Brain microvascular endothelial cell (primary cell): ENCODE data around the gene WASHC3.
A peak's percentile ranks its signal among the peaks of the same experiment; 100 is the strongest.
"Not testable (repeated sequence)": the region's sequence is repeated elsewhere in the genome, so short reads cannot be mapped to it uniquely, and the experiment has no call there.

Experiments used
- DNase-seq: peaks from one replicate; pipeline ENCODE4 v3.0.0-alpha.2; 2020
- H3K27ac ChIP-seq: fragments of 250-450 bp; sonication (Bioruptor Pico); 2 replicates; pipeline ENCODE4 v1.5.1; 2020; ENCODE audit warnings: mild to moderate bottlenecking, moderate library complexity
- H3K27me3 ChIP-seq: fragments of 250-450 bp; sonication (Bioruptor Pico); replicated peaks from 2 replicates; pipeline ENCODE4 v1.5.1; 2020; ENCODE audit warnings: mild to moderate bottlenecking
- H3K36me3 ChIP-seq: fragments of 250-450 bp; sonication (Bioruptor Pico); replicated peaks from 2 replicates; pipeline ENCODE4 v1.5.1; 2020; ENCODE audit warnings: mild to moderate bottlenecking
- H3K4me3 ChIP-seq: 2 replicates; pipeline ENCODE4 v1.5.1; 2011; ENCODE audit warnings: low read depth, mild to moderate bottlenecking, control low read depth, low read length, moderate library complexity
- in situ Hi-C: cut with HindIII; loops from 2 replicates; pipeline ENCODE4 v1.10.0; 2017; ENCODE audit warnings: low sequenced_read_pairs, low pct_ligation_motif_present
- TF ChIP-seq, protein P1 (sequence below): IDR thresholded peaks from 2 replicates; pipeline ENCODE4 v1.5.1; 2011; ENCODE audit warnings: low read depth, mild to moderate bottlenecking, moderate library complexity, low read length, control low read depth, inconsistent platforms; ENCODE audit errors: missing control alignments

The WASHC3 gene

DNA sequence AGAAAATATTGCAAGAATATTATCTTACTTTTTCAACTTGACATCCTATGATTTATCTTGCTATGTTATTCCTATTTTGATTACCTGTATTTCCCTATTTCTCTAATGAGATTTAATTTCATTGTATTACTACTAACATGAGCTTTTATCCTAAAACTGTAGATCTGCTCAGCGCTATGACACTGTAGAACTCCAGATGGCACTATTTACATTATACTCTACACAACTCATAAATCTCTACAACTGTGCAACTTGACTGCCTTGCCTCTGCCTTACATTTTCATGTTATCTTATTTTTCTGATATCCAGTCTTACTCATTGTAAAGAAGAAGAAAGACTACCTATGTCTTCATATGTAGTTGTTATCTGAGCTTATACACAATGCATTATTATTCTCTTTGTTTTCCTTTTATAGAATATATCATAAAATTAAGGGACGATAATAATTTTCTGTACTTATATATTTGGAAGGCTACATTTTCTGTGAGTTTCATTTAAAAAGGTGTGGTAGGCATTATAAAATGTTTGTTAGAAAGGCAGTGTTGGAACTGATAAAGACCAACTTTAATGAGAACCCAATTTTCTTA, 34.0 kb upstream of the WASHC3 start:
- Histone ChIP-seq H3K4me3 (no peak overlapping the region), H3K36me3 (peaks cover 3% of the 10 kb centered on the region), H3K27ac (no peak overlapping the region), H3K27me3 (no peaks in the 10 kb centered on the region)
- in situ Hi-C loops: no loop called here
- DNase-seq: peak; percentile 41
- TF ChIP-seq, protein P1, sequence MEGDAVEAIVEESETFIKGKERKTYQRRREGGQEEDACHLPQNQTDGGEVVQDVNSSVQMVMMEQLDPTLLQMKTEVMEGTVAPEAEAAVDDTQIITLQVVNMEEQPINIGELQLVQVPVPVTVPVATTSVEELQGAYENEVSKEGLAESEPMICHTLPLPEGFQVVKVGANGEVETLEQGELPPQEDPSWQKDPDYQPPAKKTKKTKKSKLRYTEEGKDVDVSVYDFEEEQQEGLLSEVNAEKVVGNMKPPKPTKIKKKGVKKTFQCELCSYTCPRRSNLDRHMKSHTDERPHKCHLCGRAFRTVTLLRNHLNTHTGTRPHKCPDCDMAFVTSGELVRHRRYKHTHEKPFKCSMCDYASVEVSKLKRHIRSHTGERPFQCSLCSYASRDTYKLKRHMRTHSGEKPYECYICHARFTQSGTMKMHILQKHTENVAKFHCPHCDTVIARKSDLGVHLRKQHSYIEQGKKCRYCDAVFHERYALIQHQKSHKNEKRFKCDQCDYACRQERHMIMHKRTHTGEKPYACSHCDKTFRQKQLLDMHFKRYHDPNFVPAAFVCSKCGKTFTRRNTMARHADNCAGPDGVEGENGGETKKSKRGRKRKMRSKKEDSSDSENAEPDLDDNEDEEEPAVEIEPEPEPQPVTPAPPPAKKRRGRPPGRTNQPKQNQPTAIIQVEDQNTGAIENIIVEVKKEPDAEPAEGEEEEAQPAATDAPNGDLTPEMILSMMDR: peak; percentile 58

DNA sequence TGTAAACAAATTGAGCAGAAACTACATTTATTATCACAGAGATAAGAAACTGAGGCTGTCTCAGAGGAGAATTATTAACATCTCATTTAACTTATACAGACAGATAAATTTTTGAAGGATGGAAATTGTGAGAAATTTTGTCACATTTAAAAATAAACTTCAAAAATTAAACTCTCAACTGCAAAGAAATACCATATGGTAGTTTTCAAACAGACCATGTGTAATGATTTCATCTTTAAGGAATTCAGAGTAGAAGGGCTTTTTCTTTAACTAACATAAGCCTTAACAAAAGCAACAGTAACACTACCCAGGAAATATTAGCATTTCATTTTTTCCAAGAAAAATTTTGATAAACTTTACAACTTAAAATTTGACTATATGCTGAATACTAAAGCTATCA, 31.5 kb upstream of the WASHC3 start:
- no peaks in the 10 kb centered on the region for H3K27me3 ChIP-seq
- in situ Hi-C loops: no loop called here
- no peak for DNase-seq
- TF ChIP-seq, protein P1: no peak
- no peak overlapping the region for H3K27ac ChIP-seq
- no peaks in the 10 kb centered on the region for H3K36me3 ChIP-seq
- no peak overlapping the region for H3K4me3 ChIP-seq

DNA sequence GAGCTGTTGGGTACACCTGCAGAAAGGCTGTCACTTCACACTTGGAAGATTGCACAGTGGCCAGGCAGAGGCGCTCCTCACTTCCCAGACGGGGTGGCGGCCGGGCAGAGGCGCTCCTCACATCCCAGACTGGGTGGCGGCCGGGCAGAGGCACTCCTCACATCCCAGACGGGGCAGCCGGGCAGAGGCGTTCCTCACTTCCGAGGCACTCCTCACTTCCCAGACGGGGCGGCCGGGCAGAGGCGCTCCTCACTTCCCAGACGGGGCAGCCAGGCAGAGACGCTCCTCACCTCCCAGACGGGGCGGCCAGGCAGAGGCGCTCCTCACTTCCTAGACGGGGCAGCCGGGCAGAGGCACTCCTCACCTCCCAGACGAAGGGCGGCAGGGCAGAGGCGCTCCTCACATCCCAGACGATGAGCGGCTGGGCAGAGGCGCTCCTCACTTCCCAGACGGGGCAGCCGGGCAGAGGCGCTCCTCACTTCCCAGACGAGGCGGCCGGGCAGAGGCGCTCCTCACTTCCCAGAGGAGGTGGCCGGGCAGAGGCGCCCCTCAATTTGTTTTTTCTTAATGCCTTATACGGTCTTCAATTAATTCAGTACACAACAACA, 27.5 kb upstream of the WASHC3 start:
- DNase-seq, H3K27me3 ChIP-seq, in situ Hi-C loops, H3K4me3 ChIP-seq, H3K27ac ChIP-seq, H3K36me3 ChIP-seq: not testable (repeated sequence)

DNA sequence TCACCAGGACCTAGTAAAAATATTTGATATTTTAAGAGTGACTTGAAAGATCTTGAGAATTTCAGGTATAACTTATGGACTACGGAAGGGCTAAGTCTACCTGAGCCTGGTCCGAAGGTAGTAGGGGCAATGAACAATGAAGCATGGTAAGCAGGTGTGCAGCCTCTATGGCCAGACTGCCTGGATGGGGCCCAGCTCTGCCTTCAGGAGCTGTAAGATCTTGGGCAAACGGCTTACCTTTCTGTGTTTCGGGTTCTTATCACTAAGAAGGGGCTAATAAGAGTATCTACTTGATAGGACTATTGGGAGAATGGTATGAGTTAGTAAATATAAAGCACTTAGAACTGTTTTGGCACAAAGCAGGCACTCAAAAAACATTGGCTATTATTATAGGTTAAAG, 19.1 kb upstream of the WASHC3 start:
- in situ Hi-C loops: no loop called here
- TF ChIP-seq, protein P1: no peak
- no peak overlapping the region for H3K4me3 ChIP-seq
- H3K36me3 ChIP-seq: peaks cover 9% of the 10 kb centered on the region
- no peak for DNase-seq
- no peak overlapping the region for H3K27ac ChIP-seq
- no peaks in the 10 kb centered on the region for H3K27me3 ChIP-seq

DNA sequence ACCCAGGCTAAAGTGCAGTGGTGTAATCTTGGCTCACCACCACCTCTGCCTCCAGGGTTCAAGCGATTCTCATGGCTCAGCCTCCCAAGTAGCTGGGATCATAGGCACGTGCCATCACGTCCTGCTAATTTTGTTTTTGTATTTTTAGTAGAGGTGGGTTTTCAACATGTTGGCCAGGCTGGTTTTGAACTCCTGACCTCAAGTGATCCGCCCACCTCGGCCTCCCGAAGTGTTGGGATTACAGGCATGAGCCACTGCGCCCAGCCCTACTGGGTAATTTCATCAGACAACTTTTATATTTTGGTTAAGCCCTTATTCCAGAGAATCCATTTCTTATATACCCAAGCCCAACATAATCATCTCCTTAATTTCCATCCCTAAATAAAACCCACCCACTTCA, 10.3 kb upstream of the WASHC3 start:
- DNase-seq, H3K27ac ChIP-seq, H3K36me3 ChIP-seq, H3K4me3 ChIP-seq, H3K27me3 ChIP-seq, in situ Hi-C loops: not testable (repeated sequence)

DNA sequence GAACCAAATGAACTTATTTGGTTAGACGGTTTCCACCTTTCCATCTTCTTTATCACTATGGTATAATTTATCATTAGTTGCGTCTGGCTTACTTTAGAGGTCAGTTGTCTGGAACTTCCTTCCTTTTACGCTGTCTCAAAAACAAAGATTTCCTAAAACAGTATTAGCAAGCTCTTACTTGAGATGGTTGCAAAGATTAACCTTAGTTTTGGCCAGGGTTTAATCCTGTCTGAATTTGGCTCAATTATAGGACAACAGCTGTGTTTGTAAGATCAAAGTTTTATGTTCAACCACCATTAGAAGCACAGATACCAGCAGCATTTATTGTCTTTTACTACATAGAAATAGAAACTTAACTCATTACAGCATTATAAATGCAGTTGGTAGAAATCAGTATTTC, 7.9 kb upstream of the WASHC3 start:
- H3K27ac ChIP-seq: no peak overlapping the region
- no peak overlapping the region for H3K4me3 ChIP-seq
- DNase-seq: no peak
- no peaks in the 10 kb centered on the region for H3K27me3 ChIP-seq
- H3K36me3 ChIP-seq: peaks cover 2% of the 10 kb centered on the region
- in situ Hi-C loops: no loop called here
- TF ChIP-seq, protein P1: no peak
